Measurements from ENCODE around the gene CAPN2.

- TF ChIP-seq, protein P1, sequence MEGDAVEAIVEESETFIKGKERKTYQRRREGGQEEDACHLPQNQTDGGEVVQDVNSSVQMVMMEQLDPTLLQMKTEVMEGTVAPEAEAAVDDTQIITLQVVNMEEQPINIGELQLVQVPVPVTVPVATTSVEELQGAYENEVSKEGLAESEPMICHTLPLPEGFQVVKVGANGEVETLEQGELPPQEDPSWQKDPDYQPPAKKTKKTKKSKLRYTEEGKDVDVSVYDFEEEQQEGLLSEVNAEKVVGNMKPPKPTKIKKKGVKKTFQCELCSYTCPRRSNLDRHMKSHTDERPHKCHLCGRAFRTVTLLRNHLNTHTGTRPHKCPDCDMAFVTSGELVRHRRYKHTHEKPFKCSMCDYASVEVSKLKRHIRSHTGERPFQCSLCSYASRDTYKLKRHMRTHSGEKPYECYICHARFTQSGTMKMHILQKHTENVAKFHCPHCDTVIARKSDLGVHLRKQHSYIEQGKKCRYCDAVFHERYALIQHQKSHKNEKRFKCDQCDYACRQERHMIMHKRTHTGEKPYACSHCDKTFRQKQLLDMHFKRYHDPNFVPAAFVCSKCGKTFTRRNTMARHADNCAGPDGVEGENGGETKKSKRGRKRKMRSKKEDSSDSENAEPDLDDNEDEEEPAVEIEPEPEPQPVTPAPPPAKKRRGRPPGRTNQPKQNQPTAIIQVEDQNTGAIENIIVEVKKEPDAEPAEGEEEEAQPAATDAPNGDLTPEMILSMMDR (tag by site-specific recombination; IDR thresholded peaks at IDR 0.05): no peak
- TF ChIP-seq REST (tag by site-specific recombination; IDR thresholded peaks at IDR 0.05): no peak
- TF ChIP-seq ZNF501 (tag by site-specific recombination; IDR thresholded peaks at IDR 0.05): no peak
- no peak for TF ChIP-seq GLI4 (tag by site-specific recombination; IDR thresholded peaks at IDR 0.05)
- TF ChIP-seq, protein P2, sequence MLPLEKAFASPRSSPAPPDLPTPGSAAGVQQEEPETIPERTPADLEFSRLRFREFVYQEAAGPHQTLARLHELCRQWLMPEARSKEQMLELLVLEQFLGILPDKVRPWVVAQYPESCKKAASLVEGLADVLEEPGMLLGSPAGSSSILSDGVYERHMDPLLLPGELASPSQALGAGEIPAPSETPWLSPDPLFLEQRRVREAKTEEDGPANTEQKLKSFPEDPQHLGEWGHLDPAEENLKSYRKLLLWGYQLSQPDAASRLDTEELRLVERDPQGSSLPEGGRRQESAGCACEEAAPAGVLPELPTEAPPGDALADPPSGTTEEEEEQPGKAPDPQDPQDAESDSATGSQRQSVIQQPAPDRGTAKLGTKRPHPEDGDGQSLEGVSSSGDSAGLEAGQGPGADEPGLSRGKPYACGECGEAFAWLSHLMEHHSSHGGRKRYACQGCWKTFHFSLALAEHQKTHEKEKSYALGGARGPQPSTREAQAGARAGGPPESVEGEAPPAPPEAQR (tag by site-specific recombination; IDR thresholded peaks at IDR 0.05): no peak
Observed at GRCh38 chr1:223739366-223740037, 27.2 kb downstream of the CAPN2 start.

All from HEK293 (cell line).